Epithelial cell of prostate (primary cell): ENCODE results near the gene MAP3K6.

Experiments
- DNase-seq: peaks from one replicate; pipeline ENCODE4 v3.0.0-alpha.2; 2011; ENCODE audit warnings: low read depth, low spot score
- H3K27ac ChIP-seq: fragments of 450-650 bp; 2 replicates; pipeline ENCODE4 v1.5.1; 2017; ENCODE audit warnings: mild to moderate bottlenecking

The MAP3K6 gene

GRCh38 chr1:27342778-27343638 is 23.8 kb downstream of the MAP3K6 start:
- DNase-seq, result peak; percentile 87
- H3K27ac ChIP-seq, result peak overlapping the region; percentile 94

- no peak for DNase-seq
- H3K27ac ChIP-seq, result peak overlapping the region; percentile 94
Observed at GRCh38 chr1:27342391-27342777, 24.4 kb downstream of the MAP3K6 start.

GRCh38 chr1:27341525-27342252 is 25.1 kb downstream of the MAP3K6 start, which contains the start of gene SYTL1:
Gene SYTL1 (plus strand): TSS chr1:27342022. CDS start chr1:27345335, 3,313 bp downstream.
- DNase-seq, result peak; percentile 52
- H3K27ac ChIP-seq, result peak within 1 kb of the TSS; percentile 94

- DNase-seq, result no peak
- H3K27ac ChIP-seq, result no peak overlapping the region
Observed at GRCh38 chr1:27339213-27339612, 27.5 kb downstream of the MAP3K6 start.

GRCh38 chr1:27338751-27339150 is 28.0 kb downstream of the MAP3K6 start:
- H3K27ac ChIP-seq, result no peak overlapping the region
- no peak for DNase-seq

- no peak overlapping the region for H3K27ac ChIP-seq
- DNase-seq, result no peak
Observed at GRCh38 chr1:27336756-27337155, 30.0 kb downstream of the MAP3K6 start.

- no peak overlapping the region for H3K27ac ChIP-seq
- no peak for DNase-seq
Observed at GRCh38 chr1:27335506-27336422, 31.0 kb downstream of the MAP3K6 start.

GRCh38 chr1:27333717-27334279 is 33.0 kb downstream of the MAP3K6 start:
- no peak overlapping the region for H3K27ac ChIP-seq
- no peak for DNase-seq

- no peak overlapping the region for H3K27ac ChIP-seq
- DNase-seq, result no peak
Observed at GRCh38 chr1:27332536-27333281, 34.1 kb downstream of the MAP3K6 start.

- DNase-seq, result no peak
- no peak overlapping the region for H3K27ac ChIP-seq
Observed at GRCh38 chr1:27331922-27332321, 34.8 kb downstream of the MAP3K6 start.

- H3K27ac ChIP-seq, result no peak overlapping the region
- no peak for DNase-seq
Observed at GRCh38 chr1:27331426-27331825, 35.3 kb downstream of the MAP3K6 start.

GRCh38 chr1:27330786-27331185 is 36.0 kb downstream of the MAP3K6 start:
- H3K27ac ChIP-seq, result no peak overlapping the region
- no peak for DNase-seq

GRCh38 chr1:27327964-27328363 is 38.8 kb downstream of the MAP3K6 start:
- no peak for DNase-seq
- peak overlapping the region; percentile 3 for H3K27ac ChIP-seq

- no peak overlapping the region for H3K27ac ChIP-seq
- DNase-seq, result no peak
Observed at GRCh38 chr1:27325286-27325685, 41.5 kb downstream of the MAP3K6 start.

GRCh38 chr1:27322569-27323240 is 44.1 kb downstream of the MAP3K6 start:
- no peak for DNase-seq

GRCh38 chr1:27321813-27322568 is 44.8 kb downstream of the MAP3K6 start, which contains the start of gene TMEM222:
Gene TMEM222 (plus strand): TSS chr1:27322163. CDS start chr1:27322198, 35 bp downstream.
- H3K27ac ChIP-seq, result peak within 1 kb of the TSS; percentile 84
- peak; percentile 84 for DNase-seq

More at GRCh38 chr1:27322569-27323240, 44.1 kb downstream of the MAP3K6 start:
- peak overlapping the region; percentile 84 for H3K27ac ChIP-seq

GRCh38 chr1:27318596-27318995 is 48.2 kb downstream of the MAP3K6 start:
- H3K27ac ChIP-seq, result no peak overlapping the region

GRCh38 chr1:27318136-27318535 is 48.6 kb downstream of the MAP3K6 start:
- no peak overlapping the region for H3K27ac ChIP-seq
- DNase-seq, result no peak

More at GRCh38 chr1:27318596-27318995, 48.2 kb downstream of the MAP3K6 start:
- no peak for DNase-seq
